NCI-H1694 (cell line): ENCODE results near the gene EPHB6.

ENCODE experiments used
- DNase-seq: peaks from one replicate; lab custom pipeline; 2025; lab: John Stamatoyannopoulos, UW

EPHB6 gene, protein sequence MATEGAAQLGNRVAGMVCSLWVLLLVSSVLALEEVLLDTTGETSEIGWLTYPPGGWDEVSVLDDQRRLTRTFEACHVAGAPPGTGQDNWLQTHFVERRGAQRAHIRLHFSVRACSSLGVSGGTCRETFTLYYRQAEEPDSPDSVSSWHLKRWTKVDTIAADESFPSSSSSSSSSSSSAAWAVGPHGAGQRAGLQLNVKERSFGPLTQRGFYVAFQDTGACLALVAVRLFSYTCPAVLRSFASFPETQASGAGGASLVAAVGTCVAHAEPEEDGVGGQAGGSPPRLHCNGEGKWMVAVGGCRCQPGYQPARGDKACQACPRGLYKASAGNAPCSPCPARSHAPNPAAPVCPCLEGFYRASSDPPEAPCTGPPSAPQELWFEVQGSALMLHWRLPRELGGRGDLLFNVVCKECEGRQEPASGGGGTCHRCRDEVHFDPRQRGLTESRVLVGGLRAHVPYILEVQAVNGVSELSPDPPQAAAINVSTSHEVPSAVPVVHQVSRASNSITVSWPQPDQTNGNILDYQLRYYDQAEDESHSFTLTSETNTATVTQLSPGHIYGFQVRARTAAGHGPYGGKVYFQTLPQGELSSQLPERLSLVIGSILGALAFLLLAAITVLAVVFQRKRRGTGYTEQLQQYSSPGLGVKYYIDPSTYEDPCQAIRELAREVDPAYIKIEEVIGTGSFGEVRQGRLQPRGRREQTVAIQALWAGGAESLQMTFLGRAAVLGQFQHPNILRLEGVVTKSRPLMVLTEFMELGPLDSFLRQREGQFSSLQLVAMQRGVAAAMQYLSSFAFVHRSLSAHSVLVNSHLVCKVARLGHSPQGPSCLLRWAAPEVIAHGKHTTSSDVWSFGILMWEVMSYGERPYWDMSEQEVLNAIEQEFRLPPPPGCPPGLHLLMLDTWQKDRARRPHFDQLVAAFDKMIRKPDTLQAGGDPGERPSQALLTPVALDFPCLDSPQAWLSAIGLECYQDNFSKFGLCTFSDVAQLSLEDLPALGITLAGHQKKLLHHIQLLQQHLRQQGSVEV

GRCh38 chr7:142854372-142855113 lies at the start of gene EPHB6:
Gene EPHB6, plus strand, starts transcription at chr7:142855076. Its CDS starts 8,152 bp downstream, at chr7:142863228.
- DNase-seq, result no peak

DNA sequence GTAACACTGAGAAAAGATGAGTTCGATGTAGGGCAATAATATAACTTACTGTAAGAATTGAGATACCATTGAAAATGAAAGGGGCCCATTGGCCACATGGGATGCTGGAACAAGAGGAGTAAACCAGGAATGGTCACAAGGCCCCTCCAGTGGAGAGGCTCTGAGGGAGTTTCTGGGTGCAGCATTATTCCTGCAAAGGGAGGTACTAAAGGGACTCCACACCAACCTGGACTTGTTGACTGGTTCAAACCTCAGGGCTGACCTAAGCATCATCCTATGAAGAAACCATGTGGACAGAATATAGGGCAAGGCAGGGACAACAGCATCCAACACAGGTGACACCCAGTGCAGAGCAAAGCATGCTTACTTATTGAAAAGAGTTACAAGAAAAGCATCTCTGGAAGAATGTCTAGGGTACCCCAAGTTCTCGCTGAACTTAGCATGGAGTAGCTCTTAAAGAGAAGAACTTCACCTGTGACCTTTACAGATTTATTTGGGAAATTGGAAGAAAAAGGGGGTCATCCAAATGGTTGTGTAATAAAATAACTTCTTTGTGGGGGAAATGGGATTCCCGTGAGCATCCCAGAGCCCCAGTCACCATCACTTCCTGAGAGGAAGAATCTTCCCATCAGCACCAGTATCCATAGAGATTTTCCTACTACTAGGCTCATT lies 49.4 kb upstream of the EPHB6 start:
- no peak for DNase-seq

- DNase-seq, result no peak
Observed at GRCh38 chr7:142806022-142806356, 48.9 kb upstream of the EPHB6 start.

DNA sequence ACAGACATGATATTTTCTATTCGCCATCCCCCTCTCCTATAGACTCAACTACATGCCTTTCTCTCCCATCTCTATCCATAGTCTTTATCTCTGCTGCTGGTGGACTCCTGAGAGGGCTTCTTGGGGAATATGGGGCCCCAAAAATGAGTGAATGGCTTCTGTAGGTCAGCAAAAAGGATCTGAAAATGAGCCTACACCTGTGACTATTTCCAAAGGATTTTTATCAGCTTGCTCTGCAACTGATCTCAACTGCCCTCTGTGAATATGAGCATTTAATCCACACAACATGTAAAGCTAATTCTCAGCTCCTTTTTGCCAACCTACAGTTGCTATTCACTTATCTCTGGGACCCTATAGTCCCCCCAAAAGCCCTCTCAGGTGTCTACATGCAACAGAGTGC lies 47.9 kb upstream of the EPHB6 start:
- DNase-seq, result no peak

DNA sequence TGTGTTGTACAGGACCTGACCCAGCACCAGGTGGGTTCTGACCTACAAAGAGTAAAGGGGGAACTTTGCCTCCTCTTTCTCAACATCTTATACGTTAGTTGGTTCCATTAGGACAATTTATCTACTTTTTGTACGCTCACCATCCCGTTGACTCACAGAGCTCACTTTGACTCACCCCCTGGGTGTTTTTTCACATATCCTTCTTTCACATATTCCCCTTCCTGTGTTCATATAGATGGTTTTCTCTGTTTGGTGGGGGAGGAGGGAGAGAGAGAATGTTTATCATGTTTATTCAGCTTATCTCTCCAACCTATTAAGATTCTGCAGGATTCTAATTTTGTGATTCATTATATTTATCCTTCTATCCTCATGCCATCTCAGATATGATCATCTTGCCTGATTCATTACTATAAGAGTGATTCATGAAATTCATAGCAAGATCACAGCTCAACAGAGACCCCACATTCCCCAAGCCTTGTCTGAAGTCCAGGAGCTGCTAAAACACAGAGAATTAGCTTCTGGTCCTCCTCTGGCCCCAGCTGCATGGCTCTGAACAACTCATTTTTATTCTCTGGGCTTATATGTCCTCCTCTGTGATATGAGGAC lies 46.9 kb upstream of the EPHB6 start:
- DNase-seq, result no peak

- DNase-seq, result no peak
Observed at GRCh38 chr7:142808461-142808801, 46.4 kb upstream of the EPHB6 start.

- DNase-seq, result no peak
Observed at GRCh38 chr7:142808802-142809583, 45.9 kb upstream of the EPHB6 start.

DNA sequence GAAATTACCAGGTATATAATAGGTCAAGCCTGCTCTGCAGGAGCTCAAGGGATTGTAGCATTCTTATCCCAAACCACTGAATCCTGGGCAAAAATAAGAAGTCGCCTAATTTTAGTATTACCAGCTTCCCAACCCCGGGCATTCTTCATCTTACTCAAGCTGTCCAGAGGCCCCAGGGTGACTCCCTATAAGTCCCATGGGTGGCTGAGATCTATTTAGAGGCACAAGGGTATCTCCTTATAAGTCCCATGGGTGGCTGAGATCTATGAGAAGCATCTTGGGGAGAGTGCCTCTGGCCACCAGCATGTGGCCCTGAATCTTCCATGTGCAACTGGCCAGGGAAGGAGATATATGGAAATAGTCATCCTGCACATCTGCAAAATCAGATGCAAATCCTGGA lies 45.2 kb upstream of the EPHB6 start:
- DNase-seq, result no peak

DNA sequence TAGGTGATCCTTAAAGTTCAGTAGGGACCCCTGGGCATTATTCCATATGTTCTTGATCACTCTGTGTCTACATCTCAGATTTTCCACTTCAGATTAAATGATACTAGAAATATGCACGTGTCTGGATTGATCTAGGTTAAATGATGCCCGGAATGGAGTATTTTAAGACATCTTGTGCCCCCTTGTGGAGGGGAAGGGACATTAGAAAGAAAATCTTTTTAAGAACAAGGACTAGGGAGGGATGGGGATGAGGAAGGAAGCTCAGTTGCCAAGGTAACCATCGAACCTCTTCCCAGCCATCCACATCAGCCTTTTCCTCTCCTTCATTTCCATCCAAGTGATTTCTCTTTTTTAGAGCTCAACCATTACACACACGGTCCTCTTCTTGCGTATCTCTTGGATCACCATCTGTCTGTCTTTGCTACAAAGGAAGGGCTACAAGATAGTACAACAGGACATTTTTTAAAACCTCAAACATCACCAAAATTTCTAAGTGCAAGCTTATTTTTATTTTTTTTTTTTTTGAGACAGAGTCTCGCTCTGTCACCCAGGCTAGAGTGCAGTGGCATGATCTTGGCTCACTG lies 43.6 kb upstream of the EPHB6 start:
- DNase-seq, result no peak

- no peak for DNase-seq
Observed at GRCh38 chr7:142812437-142813215, 42.2 kb upstream of the EPHB6 start.

DNA sequence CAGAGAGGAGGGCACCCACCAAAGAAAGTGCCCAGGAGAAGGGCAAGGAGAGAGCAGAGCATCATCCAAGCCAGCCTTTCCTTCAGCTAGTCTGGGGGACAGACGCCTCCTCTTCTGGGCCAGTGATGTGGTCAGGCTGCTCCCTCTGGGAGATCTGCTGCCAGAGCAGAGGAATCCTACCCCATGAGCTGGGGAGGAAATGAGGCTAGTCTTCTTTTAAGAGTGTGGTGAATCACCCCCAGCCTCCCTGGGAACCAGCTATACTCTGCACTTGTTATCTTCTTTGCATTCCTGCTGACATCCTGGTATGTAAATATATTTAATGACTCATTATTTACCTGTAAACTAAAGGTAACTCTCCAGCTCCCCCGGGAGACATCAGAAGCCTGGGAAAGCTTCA lies 41.6 kb upstream of the EPHB6 start:
- no peak for DNase-seq

DNA sequence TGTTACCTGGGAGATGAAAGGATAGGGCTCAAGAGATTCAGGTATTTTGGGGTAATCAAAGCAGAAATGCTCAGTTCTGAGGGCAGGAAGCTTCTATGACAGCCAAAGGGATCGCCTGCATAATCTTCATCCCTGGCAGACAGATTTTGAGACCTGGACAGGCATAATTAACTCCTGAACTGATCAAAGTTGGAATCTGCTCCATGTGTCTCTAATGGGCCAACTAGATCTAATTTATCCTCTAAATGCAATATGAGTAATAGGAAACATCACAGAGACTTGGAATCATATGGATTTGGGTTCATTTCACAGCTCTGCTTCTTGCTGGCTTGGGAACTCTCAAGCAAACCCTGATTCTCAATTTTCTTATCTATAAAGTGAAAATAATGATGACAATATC lies 41.2 kb upstream of the EPHB6 start:
- DNase-seq, result no peak

DNA sequence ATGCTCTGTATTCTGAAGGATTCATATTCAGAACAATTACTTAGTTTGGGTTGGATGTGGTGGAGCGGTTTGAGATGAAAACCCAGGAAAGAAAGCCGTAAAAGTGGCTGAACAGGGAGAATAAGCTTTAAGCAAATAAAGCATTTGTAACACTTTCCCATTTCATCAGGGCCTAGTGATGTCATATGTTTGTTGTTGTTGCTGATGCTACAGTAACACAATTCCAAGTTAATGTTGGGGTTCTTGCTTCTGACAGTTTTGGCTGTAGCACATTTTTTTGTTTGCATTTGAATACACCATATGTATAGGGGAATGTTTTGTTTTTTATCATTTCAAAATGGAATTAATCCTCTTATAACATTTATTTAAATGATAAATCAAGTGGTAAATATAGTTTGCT lies 40.4 kb upstream of the EPHB6 start:
- DNase-seq, result no peak

- DNase-seq, result no peak
Observed at GRCh38 chr7:142815134-142815533, 39.7 kb upstream of the EPHB6 start.

GRCh38 chr7:142817506-142817905 lies 37.4 kb upstream of the EPHB6 start:
- DNase-seq, result no peak

DNA sequence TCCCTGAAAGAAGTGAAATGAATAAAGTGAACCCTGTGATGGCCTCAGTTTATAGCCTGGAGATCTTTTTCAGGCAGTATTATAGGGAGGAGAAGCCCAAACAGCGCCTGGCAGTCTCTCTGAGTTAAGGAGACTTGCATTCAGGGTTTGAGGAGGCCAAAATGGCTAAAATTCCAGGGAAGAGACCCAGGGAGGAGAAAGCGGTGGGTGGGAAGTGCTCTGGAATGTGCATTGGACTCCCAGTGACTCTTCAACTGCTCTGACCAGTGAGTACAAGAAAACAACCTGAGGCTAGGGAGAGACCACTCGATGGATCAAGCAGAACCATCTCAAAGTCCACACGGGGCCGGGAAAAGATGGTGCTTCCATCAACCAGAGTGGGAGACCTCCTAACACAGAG lies 35.3 kb upstream of the EPHB6 start:
- DNase-seq, result no peak

DNA sequence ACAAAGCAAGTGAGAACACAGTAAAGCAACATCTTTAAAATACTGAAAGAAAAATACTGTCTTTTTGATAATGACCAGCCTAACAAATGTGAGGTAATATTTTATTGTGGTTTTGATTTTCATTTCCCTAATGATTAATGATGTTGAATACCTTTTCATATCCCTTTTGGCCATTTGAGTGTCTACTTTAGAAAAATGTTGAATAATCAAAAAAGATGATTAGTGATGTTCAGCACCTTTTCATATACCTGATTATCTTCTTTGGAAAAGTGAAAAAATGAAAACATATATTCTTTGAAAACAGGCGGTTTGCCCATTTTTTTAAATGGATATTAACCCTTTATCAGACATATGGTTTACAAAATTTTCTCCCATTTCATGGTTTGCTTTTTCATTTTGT lies 32.2 kb upstream of the EPHB6 start:
- no peak for DNase-seq

GRCh38 chr7:142827951-142828500 lies 26.9 kb upstream of the EPHB6 start:
- no peak for DNase-seq

DNA sequence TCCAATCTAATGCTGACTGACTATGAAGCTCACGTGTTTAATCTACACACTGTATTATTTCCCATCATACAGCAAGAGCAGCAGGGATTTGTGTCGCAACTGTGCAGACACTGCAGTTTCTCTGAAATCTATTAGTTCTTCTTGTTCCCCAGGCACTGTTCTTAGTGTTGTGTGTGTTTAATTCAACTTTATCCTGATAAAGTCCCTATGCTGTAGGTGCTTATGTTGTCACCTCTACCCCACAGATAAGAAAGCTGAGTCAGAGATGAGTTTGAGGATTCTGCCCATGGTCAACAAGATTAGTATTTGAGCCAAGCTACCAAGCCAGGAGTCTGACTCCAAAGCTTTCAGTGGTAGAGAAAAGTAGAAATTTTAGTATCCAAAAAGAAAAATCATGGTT lies 22.5 kb upstream of the EPHB6 start:
- DNase-seq, result no peak
